Cerebellar nuclear complex (tissue), 1 donor: ENCODE measurements around the gene IDH3B.
"Not testable (repeated sequence)": the region's sequence is repeated elsewhere in the genome, so short reads cannot be mapped to it uniquely, and the experiment has no call there.

Experiments used
- DNase-seq, 2 experiments: peaks; one replicate each; lab custom pipeline; 2025; lab: John Stamatoyannopoulos, UW

Gene IDH3B

DNA sequence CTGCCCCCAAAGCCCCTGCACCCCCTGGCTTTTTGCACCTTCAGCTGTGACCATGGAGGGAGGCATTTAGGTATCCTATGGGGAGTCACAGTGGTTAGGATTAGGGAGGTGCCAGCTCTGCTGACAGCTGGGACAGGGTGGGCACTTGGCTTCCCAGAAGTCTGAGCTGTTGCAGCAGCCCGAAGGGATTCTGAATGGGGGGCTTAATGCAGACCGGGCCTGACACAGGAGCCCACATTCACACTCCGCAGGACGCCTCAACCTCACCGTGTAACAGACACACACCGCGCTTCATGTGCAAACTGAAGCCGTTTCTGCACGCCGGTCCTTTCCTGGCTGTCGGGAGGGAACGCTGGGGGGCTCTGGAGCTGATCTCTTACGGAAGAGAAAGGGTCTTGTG is 30.5 kb upstream of the IDH3B start:
- no peak for DNase-seq

DNA sequence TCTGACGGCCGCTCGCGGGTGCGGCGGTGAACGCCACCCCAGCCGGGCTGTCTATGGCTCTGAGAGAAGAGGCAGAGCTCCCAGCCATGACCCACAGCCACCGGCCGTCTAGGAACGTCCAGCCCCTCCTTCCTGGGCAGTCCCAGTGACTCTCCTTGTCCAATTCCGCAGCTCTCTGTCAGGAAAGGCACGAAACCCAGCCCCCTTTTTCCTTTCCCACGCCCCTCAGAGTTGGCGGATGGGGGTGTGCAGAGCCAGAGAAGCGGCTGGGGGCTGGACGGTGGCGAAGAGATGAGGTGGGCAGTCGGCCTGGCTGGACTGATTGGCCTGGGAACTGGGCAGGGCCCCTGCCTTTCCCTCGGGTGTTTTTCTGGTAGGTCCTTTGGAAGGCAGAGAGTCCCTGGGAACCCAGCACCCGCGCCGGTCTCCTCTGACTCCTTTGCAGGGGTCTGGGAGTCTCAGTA is 30.0 kb upstream of the IDH3B start:
- no peak for DNase-seq

DNA sequence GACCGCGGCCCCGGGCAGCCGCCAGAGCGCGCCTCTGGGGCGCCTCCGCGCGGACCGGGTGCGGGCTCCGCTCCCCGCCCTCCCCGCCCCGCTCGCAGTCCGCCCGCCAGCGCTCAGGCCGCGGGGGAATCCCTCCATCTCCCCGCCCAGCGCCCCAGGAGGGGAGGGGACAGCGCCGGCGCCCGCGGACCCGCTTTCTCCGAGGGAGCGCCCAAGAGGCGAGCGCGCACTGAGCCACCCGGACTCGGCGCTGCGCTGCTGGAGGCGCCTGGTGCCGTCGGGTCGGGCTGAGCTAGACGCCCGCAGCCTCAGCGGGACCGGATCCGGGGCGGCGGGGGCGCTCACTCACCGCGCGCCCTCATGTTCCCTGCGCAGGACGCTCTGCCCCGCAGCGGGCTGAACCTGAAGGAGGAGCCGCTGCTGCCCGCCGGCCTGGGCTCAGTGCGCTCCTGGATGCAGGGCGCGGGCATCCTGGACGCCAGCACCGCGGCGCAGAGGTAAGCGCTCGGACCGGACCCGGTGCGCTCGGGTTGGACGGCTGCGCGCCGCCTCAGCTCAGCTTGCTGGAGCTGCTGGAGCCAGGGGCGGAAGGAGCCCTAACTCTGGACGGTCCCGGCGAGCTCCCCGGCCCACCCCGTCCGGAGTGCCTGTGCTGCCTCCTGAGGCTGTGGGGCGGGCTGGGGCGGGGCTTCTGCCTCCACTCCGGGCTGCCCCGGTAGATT is 29.4 kb upstream of the IDH3B start:
- no peak for DNase-seq

DNA sequence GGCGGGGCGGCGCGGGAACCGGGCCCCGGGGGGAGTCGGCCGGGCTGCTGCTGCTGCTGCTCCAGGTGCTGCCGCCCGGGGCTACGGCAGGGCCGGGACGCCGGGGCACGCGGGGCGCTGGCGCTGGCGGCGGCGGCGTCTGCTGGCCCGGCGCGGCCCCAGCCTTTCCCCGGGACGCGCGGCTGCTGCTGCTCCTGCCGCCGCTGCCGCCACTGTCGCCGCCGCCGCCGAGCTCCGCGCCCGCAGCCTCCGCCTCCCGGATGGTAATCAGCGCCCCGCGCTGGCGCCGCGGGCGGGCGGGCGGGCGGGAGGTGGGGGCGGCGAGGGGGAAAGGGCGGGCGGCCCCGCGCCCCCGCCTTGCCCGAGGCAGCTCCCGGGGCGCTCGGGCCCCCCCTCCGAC is 28.9 kb upstream of the IDH3B start:
- DNase-seq: no peak

DNA sequence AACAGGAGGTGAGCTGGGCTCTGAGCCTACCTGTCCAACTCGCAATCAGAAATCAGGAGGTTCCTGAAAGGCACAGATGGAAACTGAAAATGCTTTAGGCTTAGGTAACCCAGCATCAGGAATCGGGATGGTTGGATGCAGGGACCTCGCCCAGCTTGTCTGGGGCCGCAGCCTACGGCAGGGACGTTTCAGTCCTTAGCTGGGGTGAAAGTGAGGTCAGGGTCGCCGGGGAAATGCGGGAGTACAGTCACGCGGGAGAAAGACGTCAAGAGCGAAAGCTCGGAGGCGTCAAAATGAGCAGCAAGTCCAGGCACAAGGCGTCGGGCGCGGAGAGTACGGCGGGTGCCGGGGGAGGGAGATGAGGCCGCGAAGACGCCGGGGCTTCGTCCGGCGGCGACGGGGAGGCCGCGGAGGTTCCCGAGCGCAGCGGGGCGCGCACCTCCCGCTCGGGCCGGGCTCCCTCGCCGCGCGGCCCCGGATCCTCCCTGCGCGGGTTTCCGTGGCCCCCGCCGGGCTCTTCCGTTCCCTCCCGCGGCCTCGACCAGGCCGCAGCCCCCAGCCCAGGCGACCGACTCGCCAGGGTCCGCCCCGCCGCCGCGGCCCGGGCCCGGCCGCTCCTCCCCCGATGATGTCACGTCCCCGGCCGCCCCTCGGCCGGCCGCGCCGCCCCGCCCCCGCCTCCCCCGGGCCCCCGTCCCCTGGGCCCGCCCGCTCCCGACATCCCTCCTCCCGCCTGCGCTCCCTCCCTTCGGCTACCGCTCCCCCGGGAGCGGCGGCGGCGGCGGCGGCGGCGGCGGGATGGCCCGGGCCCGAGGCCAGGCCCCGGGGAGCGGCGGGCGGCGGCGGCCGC is 28.2 kb upstream of the IDH3B start, which contains the start of gene EBF4:
Gene EBF4 (plus strand): TSS at position 745 of the 850 bp plus-strand sequence. CDS start 866 bp downstream, outside the sequence.
- no peak for DNase-seq

DNA sequence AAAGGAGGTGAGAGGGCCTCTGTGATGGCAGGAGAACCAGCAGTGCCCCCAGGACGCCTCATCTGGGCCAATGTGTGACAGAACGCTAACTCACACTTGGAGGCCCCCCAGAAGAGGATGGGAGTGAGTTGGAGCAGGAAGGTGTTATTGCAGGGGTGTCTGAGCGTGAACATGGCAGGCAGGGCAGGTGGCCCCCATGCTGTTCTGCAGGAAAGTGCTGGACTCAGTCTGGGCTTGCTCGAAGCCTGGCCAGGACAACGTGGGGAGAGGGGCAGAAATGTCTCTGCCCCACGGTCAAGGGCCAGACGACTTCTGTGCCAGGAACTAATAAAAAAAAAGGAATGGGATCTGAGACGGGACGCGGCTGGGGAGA is 27.6 kb upstream of the IDH3B start:
- DNase-seq: no peak

DNA sequence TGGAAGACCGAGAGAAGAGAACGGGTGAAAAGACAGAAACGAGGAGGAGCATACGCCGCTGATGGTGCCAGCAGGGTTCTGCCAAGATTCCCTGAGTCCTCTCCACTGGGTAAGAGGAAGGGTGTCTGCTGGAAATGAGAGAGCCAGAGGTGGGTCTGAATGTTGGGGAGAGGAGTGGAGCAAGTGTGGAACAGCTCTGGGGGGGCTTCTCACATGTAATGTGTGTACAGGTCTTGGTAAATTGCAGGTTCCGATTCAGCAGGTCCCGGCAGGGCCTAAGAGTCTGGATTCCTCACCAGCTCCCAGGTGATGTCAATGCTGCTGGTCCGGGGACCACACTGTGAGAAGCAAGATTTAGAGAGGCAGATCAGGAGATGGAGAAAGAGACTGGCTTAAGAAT is 27.1 kb upstream of the IDH3B start:
- no peak for DNase-seq

DNA sequence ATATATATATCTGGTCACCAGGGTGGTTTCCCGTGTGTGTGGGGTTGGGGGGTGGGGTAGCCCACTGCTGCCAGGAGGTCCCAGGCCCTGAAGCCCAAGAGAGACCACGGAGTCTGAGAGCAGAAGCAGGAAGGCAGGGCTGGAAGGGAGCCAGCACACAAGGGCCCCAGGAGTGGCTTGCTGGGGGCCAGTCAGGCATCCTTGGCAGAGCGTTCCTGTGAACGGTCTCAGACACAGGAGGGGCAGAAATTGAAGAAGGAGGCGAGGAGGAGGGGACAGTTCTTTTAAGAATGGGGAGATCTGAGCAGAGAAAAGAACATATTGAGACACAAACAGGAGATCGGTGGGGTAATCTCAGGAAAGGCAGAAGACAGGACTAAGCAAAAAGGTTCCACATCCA is 26.7 kb upstream of the IDH3B start:
- no peak for DNase-seq

DNA sequence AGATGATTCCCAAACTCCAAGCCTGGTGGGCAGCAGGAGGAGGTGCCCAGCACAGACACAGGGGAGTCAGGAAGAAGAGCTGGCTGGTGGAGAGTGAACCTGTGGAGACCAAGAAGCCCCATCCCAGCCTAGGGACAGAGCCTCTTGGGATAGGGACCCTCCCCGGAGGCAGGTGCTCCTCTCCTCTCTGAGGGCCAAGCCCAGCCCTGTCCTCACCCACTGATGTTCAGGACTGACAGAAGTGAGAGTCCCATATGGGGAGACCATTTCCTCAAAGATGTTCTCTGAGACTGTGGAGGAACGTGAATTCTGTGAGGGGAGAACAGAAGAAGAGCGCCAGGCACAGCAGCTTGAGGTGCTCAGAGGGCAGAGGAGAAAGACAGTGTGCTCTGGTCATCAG is 26.2 kb upstream of the IDH3B start:
- no peak for DNase-seq

DNA sequence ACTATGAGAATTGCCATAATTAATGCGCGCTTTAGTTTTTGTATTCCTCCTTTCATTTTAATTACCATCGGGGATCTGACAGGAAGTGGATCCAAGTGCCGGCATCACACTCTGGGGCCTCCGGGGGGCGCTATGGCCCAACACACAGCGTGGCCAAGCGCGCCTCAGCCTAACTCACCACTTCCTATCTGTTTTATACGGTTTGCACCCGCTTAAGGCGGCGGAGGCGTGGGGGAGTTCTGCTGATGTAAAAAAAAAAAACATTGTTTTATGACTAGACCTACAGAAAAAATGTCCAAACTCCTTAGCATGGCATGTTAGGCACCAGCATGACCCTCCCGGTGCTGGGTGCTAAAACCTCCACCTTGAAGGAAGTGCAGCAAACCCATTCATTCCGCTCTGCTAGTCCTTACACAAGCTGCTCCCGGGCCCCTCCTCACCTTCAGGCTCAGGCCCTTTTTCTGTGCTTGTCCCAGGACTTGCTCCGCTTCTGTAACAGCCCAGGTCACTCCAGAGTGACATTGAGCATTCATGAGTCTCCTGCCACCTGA is 24.1 kb upstream of the IDH3B start:
- DNase-seq: no peak

DNA sequence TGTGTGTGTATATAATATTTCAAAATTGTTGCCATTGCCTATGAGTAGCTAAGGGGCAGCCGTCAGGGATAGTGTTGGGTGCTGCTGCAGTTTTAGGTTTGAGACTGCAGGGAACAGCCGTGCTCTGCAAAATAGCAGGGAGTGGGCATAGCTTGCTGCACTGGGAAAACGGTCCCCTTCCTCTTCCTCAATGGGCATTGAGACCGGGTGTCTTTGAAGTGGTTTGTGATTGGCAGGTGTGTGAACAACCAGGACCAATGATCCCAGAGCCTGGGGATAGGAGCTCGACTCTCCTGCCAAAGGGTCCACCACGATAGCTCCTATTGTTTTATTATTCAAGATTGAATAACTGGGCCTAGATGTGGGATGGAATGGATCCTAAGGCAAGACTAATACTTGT is 23.5 kb upstream of the IDH3B start:
- no peak for DNase-seq

DNA sequence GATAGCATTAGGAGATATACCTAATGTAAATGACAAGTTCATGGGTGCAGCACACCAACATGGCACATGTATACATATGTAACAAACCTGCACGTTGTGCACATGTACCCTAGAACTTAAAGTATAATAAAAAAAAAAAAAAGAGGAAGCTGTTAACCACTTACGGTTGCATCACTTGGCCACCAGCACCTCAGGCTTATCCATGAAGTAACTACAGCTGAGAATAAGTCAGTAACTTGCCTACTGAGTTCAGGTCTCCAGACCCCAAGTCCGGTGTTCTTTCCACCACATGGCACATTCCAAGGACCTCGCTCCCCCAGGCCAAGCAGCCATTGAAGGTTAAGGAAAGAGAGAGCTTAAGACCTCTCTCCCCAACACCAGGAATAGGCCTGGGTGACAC is 20.8 kb upstream of the IDH3B start:
- not testable (repeated sequence) for DNase-seq

DNA sequence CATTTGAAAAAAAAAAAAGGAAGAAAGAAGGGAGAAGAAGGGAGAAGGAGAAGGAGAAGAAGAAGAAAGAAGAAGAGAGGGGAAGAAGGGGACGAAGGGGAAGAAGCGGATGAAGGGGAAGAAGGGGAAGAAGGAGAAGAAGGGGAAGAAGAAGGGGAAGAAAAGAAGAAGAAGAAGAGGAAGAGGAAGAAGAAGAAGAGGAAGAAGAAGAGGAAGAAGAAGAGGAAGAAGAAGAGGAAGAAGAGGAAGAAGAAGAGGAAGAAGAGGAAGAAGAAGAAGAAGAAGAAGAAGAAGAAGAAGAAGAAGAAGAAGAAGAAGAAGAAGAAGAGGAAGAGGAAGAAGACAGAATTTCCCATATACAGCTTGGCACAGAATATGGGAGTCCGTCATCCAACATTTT is 18.0 kb upstream of the IDH3B start:
- not testable (repeated sequence) for DNase-seq

DNA sequence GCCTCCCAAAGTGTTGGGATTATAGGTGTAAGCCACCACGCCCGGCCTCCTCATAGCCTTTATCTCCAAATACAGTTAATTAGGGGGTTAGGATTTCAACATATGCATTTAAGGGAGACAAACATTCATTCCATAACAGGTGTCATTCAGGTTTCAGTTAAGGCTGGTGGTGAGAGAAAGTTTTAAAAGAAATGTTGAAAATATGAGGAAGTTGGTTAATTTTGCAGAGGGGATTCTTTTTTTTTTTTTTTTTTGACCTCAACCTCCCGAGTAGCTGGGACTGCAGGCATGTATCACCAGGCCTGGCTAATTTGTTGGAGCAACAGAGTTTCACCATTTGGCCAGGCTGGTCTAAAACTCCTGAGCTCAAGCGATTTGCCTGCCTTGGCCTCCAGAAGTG is 16.0 kb upstream of the IDH3B start:
- no peak for DNase-seq

DNA sequence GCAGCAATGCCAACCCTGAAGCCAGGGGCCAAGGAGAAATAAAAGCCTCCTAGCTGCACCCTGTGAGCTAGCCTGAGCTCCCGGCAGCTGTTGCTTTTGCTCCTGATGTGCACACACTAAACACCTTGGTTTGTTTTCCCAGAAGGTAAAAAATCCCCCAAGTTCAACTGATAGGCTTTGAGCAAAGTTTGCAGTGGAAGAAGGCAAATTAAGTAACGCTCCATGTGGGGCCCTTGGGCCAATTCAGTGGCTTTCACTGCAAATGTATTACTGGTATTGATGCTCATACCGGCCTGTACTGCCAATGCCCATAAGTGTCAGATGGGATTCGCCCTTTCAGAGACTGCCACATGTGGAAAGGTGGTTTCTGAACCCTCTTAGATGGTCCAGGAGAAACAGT is 9.4 kb upstream of the IDH3B start:
- no peak for DNase-seq

DNA sequence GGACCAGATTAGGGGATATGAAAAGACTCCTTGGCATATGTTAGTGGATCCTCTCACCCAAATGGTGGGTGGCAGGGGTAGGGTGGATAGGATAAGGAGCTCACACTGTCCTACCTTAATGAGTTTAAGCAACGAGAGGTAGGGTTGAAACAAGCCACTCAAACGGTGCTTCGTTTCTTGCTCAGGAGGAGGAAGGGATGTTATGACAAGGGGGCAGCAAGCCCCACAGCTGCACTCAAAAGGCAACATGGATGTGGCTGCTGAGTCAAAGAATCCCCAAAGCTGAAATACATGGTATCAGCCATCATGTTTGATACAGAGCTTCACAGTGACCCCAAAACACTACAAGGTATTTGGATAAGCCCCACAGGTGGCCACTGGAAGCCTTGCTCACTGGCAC is 8.4 kb upstream of the IDH3B start:
- no peak for DNase-seq

DNA sequence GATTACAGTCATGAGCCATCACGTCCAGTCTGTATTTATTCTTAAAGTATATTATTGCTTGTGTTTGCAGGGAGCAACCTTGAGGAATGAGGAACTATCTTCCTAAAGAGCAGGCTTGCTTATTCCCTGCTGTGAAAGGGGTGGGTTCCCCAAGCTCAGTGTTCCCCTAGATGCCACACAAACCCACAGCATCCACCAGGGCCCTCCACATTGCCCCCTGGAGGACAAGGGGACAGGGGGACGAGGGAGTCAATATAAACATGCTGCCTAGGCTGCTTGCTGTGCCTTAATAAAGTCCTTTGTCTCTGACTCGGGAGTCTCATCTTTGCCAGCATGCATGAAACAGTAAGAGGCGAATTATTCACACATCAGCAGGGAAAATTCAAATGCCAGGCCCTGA is 8.0 kb upstream of the IDH3B start:
- DNase-seq: no peak

DNA sequence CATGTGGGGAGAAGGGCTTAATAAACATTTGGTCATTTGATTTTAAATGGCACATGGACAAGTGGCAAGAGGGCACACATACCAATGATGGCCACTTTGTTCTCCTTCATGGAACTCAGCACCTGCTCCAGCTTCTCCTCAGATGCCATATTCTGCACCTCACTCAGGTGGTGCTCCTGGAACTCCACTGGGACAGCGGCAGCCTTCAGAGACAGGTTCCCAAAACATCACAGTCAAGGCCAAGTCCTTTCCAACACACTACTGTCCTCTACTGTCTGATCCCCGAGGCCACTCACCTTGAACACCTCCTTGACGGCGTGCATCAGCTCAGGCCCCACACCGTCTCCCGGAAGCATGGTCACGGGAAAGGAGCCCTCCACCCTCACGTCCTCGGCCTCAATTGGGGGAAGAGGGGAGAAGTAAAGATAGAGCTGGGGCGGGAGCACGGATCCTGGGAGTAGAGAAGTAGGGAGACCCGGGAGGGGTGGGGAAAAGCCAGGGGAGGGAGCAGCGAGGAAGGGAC is 591 bp downstream of the IDH3B start:
- no peak for DNase-seq

DNA sequence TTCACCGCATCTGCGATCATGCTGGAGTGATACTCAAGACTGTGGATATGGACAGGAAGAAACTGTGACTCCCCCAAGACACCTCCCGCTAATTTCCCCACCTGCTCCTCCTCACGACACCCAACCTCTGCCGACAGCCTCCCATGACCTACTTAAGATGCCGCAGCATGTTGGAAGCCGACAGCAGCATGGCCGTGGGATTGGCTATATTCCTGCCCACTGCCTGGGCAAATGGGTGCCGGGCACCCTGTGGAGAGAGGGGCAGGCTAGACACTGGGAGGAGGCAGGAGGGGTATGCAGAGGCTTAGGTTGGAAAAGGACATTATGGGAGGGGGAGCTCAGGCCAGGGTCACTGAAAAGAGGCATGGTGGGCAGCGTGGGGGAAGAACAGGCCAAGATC is 4.5 kb downstream of the IDH3B start:
- DNase-seq: no peak

DNA sequence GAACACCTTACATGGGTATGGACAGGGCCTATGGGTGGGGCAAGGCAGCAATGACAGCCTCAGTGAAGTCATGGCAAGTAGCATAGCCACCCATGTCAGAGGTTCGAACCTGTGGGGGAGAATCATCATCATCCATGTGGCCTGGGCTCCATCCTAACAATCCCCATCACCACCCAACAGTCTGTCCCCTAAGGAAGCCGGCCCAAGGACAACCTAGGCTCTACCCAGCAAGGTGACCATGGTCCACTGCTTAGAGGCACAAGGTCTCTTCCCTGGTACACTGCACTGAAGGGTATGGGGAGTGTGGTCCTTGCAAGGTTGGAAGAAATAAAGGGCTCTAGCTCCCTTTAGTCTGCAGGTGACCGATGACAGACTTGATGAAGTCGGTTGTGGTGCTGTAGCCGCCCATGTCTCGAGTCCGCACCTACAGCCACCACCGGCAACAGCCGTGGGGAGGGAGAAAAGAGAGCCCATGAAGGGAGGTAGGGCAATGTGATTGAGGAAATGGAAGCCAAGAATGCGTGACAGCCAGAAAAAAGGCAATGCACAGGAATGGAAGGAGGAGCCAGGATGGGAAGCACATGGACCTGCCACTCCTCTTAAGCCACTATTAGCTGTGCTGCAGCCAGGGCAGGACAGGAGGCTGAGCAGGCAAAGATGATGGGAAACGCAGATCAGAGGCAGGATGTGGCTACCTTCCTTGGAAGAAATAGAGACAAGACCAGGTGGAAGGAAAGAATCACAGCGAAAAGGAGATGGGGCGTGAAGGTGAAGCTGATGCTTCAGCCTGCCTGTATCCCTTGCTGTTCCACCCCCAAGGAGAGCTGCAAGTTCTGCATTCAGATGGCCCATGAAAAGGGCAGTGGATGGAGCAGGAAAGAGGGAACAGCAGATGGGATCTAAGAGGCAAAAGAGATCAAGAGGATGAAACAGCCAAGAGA is 5.3 kb downstream of the IDH3B start:
- no peak for DNase-seq

DNA sequence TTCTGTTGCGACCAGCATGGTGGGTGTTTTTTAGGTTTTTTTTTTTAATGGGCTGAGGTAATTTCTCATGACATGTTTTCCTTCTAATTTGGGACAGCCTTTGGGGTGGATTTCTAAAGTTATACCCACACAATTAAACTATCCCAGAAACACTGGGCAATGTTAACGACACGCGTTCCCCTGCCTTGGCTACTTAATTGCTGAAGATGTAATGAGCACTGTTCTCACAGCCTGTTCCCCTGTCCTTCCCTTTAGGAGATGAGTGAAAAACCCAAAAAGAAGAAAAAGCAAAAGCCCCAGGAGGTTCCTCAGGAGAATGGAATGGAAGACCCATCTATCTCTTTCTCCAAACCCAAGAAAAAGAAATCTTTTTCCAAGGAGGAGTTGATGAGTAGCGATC is 6.3 kb downstream of the IDH3B start:
- DNase-seq: no peak

DNA sequence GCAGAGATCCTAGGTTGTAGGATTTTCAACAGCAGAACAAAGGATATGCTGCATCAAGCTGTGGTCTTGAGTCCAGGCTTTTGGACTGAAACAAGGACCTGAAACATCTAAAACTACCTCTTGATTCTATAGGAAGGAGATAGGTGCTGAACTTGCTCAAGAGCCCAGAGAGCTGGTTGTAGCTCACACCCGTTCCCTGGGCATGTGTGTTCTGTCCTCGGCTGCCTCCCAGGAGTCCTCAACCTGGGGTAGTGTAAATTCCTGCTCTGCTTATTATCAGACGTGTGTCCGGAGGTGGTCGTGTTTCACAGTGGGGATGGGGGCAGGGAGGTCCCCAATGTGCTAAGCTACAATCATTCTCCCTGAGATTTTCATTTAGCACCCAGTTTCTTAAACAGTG is 6.8 kb downstream of the IDH3B start:
- DNase-seq: no peak
